ENCODE measurements around the gene IFT88.

- TF ChIP-seq TAF7 (tag; IDR thresholded peaks at IDR 0.05) (no peak), ZNF140 (CRISPR knock-in tag; IDR thresholded peaks at IDR 0.05) (no peak), THRAP3 (IDR thresholded peaks at IDR 0.05; ENCODE audit: borderline replicate concordance) (no peak), MAZ (CRISPR knock-in tag; conservative IDR thresholded peaks at IDR 0.05 in 1 of 2, IDR thresholded peaks at IDR 0.05 in 1 of 2) (no peak), HMG20B (CRISPR knock-in tag; IDR thresholded peaks at IDR 0.05) (no peak), TAF1 (IDR thresholded peaks at IDR 0.05; ENCODE audit: control insufficient read depth, extremely low read depth, insufficient read depth, low read length, severe bottlenecking) (no peak), SMC3 (conservative IDR thresholded peaks at IDR 0.05; ENCODE audit: insufficient read depth, low read depth, low read length) (no peak), MEF2A (IDR thresholded peaks at IDR 0.05; ENCODE audit: control insufficient read depth, low read depth, low read length) (no peak), ZNF384 (IDR thresholded peaks at IDR 0.05; ENCODE audit: low read depth, low read length) (no peak), KLF6 (CRISPR knock-in tag; IDR thresholded peaks at IDR 0.05; ENCODE audit: borderline replicate concordance) (no peak), PCBP2 (IDR thresholded peaks at IDR 0.05; ENCODE audit: low read depth, low read length, poor library complexity, severe bottlenecking) (no peak)
- TF ChIP-seq, protein P1, sequence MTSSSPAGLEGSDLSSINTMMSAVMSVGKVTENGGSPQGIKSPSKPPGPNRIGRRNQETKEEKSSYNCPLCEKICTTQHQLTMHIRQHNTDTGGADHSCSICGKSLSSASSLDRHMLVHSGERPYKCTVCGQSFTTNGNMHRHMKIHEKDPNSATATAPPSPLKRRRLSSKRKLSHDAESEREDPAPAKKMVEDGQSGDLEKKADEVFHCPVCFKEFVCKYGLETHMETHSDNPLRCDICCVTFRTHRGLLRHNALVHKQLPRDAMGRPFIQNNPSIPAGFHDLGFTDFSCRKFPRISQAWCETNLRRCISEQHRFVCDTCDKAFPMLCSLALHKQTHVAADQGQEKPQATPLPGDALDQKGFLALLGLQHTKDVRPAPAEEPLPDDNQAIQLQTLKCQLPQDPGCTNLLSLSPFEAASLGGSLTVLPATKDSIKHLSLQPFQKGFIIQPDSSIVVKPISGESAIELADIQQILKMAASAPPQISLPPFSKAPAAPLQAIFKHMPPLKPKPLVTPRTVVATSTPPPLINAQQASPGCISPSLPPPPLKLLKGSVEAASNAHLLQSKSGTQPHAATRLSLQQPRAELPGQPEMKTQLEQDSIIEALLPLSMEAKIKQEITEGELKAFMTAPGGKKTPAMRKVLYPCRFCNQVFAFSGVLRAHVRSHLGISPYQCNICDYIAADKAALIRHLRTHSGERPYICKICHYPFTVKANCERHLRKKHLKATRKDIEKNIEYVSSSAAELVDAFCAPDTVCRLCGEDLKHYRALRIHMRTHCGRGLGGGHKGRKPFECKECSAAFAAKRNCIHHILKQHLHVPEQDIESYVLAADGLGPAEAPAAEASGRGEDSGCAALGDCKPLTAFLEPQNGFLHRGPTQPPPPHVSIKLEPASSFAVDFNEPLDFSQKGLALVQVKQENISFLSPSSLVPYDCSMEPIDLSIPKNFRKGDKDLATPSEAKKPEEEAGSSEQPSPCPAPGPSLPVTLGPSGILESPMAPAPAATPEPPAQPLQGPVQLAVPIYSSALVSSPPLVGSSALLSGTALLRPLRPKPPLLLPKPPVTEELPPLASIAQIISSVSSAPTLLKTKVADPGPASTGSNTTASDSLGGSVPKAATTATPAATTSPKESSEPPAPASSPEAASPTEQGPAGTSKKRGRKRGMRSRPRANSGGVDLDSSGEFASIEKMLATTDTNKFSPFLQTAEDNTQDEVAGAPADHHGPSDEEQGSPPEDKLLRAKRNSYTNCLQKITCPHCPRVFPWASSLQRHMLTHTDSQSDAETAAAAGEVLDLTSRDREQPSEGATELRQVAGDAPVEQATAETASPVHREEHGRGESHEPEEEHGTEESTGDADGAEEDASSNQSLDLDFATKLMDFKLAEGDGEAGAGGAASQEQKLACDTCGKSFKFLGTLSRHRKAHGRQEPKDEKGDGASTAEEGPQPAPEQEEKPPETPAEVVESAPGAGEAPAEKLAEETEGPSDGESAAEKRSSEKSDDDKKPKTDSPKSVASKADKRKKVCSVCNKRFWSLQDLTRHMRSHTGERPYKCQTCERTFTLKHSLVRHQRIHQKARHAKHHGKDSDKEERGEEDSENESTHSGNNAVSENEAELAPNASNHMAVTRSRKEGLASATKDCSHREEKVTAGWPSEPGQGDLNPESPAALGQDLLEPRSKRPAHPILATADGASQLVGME (CRISPR knock-in tag; IDR thresholded peaks at IDR 0.05): no peak
Measured at GRCh38 chr13:20721454-20722357, 154.7 kb downstream of the IFT88 start.

Measured in K562 (cell line).